IPS-NIHi7 (cell line): ENCODE data around the gene IPO8.
"Not testable (repeated sequence)": the region's sequence is repeated elsewhere in the genome, so short reads cannot be mapped to it uniquely, and the experiment has no call there.

Experiments
- DNase-seq: peaks from one replicate; pipeline ENCODE4 v3.0.0; 2012; ENCODE audit warnings: mixed read lengths; ENCODE audit errors: extremely low spot score

The IPO8 gene

DNA sequence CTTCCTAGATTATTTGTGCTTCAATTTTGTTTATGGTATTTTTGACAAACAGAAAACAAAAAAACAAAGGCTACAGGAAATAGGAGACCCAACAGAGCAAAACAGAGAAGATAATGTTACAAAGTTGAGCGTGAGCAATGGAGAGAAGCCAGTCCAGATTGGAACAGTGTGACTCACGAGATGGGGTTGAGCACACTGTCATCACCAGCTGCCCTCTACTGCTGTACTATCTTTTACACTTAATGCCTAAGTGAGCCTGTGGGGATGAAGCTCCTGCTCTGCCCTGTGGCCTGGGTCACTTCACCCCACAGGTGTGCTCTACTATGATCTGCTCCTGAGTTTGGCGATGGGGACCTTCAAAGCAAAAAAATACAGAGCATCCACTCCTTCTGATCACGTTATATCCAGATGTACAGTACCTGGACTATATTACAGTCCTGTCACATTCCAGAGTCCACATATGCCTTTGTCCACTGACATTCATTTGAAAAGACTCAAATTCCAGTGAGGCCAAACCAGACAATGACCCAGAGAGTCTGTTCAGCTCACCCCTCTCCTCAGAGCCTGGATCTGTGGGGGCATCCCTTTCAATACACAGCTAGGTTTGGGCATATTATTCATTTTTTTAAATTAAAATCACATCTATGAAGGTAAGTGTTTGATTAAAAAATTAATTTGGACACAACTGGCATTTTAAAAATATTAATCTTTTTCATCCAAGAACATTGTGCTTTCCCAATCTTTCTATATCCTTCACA is 4.4 kb downstream of the IPO8 start:
- DNase-seq, result peak; percentile 14

- DNase-seq, result no peak
These were observed 8.2 kb downstream of the IPO8 start for GRCh38 chr12:30687265-30687986.

DNA sequence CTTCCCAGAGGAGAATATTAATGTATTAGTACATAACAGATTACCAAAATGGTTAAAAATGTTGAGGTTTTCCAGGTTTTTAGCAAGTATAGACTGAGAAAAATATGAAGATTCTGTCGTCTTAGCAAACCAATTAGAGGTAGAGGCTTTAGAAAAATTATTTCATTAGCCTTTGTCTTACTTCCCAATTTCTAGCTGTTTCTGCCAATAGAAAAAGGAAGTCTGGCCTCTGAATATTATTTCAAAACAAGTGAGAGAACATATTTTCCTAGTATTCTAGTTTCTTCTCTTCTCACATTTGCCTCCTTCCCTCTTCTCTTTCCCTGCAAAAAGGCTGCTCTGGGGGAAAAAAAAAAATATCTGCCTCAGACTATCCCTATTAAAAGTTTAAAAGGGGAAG is 16.4 kb downstream of the IPO8 start:
- DNase-seq, result no peak

DNA sequence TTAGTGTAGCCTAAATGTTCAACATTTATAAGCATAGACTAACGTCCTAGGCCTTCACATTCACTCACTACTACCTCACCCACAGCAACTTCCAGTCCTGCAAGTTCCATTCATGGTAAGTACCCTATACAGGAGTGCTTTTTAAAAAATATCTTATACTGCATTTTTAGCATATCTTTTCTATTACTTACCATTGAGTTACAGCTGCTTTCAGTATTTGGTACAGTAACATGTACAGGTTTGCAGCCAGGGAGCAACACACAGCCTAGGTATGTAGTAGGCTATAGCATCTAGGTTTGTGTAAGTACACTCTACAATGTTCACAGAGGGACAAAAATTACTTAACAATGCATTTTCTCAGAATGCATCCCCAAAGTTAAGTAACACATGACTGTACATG is 17.4 kb downstream of the IPO8 start:
- DNase-seq, result no peak

DNA sequence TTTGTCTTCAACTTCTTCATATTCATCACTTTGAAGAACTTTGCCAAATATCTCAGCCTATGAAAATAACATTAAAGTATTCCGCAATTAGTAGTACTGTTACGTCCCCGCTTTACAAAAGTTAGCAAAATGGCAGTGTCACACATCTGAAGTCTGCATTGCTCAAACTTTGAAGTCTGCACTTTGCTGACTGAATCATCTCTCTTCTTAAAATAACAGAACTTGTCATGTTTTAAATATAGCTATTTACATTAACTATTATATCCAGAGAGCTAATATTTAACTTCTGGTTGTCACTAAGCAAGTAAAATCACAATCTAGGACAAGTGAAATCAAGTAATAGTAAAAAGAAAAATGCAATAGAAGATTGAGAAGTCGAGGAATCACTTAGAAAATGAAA is 34.5 kb downstream of the IPO8 start:
- DNase-seq, result no peak

- no peak for DNase-seq
These were observed 43.5 kb downstream of the IPO8 start for GRCh38 chr12:30652034-30652696.

- DNase-seq, result no peak
These were observed 48.8 kb downstream of the IPO8 start for GRCh38 chr12:30646821-30647220.

- peak; percentile 11 for DNase-seq
These were observed 52.3 kb downstream of the IPO8 start for GRCh38 chr12:30643366-30643765.

DNA sequence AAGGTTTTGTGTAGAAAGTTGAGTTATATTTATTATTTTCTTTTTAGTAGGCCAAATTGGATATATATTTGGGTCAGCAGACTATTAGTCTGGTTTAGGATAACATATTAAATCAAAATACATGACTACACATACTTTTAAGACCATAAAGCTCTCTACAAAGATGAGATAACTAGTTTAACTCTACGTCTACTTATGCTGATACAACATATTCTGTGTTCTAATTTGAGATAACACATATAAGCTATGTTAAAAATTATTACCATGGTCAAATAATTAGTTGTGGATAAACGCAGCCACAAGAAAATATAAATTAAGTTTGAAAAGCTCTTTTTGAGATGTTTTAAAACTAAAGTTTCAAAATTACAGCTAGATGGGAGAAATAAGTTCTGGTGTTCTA is 55.3 kb downstream of the IPO8 start:
- no peak for DNase-seq

- DNase-seq, result no peak
These were observed 60.3 kb downstream of the IPO8 start for GRCh38 chr12:30635385-30635784.

GRCh38 chr12:30631740-30632139 is 63.9 kb downstream of the IPO8 start:
- DNase-seq, result no peak

DNA sequence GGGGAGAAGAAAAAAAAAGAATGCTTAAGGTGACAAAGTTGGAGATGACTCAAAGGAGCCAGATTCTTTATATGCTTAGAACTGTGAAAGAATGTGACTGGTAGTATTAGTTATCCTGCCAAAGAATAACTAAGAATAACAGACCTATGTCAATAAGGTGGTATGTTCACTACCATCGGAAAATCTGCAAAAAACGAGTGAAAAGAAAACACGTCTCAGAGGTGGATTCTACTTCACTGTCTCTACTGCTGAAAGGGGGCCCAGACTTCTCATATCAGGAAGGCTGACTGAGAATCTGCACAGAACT is 64.7 kb downstream of the IPO8 start:
- no peak for DNase-seq

GRCh38 chr12:30630076-30630978 is 65.3 kb downstream of the IPO8 start:
- no peak for DNase-seq

DNA sequence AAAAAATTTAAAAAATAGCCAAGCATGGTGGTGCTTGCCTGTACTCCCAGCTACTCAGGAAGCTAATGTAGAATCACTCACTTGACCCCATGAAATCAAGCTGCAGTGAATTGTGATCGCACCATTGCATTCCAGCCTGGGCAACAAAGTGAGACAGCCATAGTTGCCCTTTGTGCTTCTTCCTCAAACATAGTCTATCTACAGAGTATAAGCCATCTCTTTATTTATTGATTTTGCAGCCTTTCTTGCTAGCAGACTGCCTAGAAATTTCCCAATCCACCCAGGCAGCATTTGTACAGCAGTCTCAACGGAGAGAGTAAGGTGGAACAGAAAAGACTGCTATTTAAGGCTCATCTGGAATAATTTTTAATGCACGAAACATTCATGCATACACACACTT is 68.8 kb downstream of the IPO8 start:
- no peak for DNase-seq

DNA sequence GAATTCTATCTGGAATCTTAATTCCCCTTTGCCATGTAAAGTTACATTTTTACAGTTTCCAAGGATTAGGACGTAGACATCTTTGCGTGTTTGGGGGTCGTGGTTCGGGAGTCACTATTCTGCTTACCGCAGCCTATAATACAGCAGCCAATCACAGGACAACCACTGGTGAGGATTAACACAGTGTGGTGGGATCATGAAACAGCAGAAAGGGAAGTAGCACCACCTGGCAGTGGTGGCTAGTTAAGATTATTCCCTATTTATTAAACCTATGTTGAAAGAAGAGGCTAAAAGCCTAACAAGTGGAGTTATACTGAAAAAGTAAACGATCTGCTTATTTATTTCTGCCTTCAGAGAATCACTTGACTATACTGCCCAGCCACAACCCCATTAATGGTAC is 71.7 kb downstream of the IPO8 start:
- peak; percentile 16 for DNase-seq

DNA sequence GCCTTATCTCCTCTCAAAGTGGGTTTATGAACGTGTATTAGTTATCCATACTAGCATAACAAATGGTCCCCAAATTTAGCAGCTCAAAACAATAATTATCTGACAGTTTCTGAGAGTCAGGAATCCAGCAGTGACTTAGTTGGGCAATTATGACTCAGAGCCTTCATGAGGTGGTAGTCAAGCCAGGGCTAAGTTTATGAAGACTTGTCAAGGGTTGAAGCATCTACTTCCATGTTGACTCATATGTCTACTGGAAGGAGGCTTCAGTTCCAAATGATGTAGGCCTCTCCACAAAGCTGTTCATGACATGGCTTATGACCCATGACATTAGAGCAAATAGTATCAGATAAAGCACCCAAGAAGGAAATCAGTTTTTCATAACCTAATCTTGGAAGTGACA is 73.2 kb downstream of the IPO8 start:
- no peak for DNase-seq

DNA sequence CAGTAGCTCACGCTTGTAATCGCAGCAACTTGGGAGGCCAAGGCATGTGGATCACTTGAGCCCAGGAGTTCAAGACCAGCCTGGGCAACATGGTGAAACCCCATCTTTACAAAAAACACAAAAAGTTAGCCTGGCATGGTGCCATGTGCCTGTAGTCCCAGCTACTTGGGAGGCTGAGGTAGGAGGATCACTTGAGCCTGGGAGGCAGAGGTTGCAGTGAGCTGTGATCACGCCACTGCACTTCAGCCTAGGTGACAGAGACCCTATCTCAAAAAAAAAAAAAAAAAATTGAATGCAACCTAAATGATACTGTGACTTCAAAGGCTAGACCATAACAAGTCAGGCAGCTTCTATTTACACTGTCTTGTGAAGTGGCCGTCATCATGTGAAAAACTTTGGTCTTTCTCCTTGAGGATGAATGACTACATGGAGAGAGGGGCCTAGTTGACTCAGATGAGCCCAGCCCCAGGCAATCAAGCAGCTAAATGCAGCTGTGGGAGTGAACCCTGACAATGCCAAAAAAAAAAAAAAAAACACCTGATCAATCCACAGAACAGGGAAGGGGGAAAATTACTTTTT is 73.9 kb downstream of the IPO8 start:
- not testable (repeated sequence) for DNase-seq

GRCh38 chr12:30617346-30618016 is 78.2 kb downstream of the IPO8 start:
- DNase-seq, result no peak

DNA sequence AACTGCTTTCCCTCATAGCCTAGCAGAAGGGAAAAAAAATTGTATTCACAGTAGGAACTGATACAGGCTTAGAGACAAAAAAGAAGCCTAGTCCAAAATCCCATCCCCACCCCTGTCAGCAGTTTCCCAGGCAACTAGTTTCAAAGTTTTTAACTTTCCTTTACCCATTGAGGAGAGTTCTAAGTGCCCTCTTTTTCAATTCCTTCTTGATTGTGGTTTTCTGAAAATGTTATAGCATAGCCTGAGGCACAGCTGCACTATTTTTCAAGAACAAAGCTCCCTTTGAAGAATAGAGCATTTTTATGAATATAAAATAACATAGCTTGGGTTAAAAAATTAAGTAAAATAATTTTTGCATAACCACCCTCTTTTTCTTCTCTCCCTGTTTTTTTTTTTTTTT is 81.6 kb downstream of the IPO8 start:
- DNase-seq, result no peak

DNA sequence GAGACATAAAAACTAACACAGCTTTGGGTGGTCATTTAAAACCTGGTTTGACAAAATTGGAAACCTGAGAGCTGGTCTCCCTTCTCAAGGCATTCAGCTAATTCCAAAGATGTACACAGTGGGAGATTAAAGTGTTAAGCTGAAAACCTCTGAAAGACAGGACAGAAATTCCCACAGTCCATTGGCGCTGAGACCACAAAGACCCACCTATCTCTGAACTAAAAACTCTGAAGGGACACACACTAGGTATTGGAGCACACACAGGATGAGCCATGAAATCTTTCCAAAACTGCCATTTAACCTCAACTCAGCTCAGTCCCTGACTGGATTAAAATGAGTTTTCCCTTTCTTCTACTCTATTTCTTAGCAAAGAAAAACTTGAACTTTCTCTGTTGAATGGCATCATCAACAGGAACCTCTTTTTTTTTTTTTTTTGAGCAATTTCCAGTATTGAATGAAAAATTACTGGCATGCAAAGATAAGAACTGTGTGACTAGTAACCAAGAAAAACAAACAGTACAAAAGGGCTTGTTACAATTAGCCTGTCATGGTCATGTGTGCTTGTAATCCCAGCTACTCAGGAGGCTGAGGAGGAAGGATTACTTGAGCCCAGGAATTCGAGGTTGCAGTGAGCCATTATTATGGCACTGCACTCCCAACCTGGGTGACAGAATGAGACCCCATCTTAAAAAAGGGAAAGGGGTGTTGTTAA is 82.4 kb downstream of the IPO8 start:
- no peak for DNase-seq
